22Rv1 (cell line): ENCODE measurements around the gene AR.

Experiments
- H3K27ac ChIP-seq: fragments of 450-650 bp; 2 replicates; pipeline ENCODE4 v1.5.1; 2017
- ZFX ChIP-seq: fragments of 450-650 bp; IDR thresholded peaks from 2 replicates; pipeline ENCODE4 v1.6.1; 2017; ENCODE audit warnings: antibody characterized with exemption, borderline replicate concordance
- TF ChIP-seq, protein P1 (sequence below): fragments of 450-650 bp; IDR thresholded peaks from 2 replicates; pipeline ENCODE4 v1.5.1; 2017; ENCODE audit warnings: mild to moderate bottlenecking

Gene AR

DNA sequence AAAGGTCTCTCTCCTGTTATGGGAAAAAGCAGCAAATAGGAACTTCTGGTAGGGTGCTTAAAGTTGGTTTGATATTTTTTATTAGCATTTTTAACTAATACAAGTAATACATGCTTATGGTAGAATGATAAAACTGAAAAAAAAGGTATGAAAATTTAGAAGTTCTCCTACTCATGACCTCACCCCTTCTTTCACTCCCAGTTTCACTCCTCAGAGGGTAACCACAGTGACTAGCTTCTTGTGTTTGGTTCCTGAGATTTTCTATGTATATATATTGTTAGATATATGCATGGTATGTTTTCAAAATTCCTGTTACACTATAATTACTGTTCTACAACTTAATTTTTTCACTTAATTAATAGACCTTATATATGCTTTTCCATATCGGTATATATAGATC lies 66.5 kb downstream of the AR start:
- H3K27ac ChIP-seq: peak overlapping the region; percentile 53
- TF ChIP-seq, protein P1, sequence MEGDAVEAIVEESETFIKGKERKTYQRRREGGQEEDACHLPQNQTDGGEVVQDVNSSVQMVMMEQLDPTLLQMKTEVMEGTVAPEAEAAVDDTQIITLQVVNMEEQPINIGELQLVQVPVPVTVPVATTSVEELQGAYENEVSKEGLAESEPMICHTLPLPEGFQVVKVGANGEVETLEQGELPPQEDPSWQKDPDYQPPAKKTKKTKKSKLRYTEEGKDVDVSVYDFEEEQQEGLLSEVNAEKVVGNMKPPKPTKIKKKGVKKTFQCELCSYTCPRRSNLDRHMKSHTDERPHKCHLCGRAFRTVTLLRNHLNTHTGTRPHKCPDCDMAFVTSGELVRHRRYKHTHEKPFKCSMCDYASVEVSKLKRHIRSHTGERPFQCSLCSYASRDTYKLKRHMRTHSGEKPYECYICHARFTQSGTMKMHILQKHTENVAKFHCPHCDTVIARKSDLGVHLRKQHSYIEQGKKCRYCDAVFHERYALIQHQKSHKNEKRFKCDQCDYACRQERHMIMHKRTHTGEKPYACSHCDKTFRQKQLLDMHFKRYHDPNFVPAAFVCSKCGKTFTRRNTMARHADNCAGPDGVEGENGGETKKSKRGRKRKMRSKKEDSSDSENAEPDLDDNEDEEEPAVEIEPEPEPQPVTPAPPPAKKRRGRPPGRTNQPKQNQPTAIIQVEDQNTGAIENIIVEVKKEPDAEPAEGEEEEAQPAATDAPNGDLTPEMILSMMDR: no peak
- no peak for TF ChIP-seq ZFX

DNA sequence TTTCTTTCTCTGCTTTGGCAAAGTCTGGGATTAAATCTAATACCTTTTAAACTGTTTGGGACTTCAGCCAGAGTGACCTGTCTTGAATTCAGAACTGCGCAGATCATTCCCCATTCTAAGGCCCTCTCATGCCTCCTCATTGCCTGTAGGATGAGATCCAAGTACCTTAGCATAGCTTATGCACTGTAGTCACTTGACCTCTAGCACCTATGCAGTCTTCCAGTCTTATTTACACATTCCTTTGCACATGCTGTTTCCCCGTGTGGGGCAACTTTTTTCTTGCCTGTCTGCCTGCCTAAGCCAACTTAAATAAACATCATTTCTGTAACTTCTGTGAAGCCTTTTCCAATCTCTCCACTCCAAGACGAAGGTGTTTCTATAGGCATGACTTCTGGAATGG lies 68.4 kb downstream of the AR start:
- H3K27ac ChIP-seq: peak overlapping the region; percentile 53
- TF ChIP-seq, protein P1: no peak
- TF ChIP-seq ZFX: no peak

DNA sequence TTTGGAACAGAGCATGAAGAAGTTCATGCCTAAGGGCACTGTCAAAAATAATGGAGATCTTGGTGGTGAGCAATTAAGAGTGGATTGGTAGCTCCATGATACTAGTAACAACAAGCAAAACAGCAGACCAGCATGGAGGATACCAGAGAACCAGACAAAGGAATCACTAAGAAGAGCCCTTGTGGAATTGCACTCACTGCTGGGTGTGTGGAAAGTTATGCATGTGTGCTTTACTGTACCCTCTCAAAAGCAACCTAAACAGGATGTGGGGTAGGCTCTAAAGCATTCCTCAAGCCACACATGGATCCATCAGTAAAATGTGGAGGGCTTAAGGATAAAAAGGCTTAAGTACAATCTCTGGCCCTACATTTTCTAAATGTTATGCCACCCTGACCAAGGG lies 69.5 kb downstream of the AR start:
- no peak for TF ChIP-seq ZFX
- TF ChIP-seq, protein P1: no peak
- H3K27ac ChIP-seq: peak overlapping the region; percentile 53

DNA sequence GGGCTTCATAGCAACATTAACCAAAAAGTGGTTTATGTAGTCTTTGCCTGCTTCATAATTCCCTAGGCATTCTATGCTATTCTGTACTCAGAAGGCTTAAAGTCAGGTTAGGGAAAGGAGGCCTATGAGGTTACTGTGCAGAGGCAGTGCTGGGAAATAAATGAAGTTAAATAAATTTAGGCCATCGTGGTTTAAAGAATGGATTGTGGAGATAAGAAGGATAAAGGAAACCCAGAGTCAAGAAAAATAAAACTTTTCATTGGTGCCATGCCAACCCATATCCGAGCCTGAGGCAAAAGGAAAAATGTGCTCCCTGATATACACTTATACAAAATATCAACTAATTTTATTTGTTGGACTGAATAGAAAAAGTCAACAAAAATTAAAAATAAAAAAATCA lies 70.2 kb downstream of the AR start:
- H3K27ac ChIP-seq: peak overlapping the region; percentile 53
- TF ChIP-seq, protein P1: no peak
- TF ChIP-seq ZFX: no peak

DNA sequence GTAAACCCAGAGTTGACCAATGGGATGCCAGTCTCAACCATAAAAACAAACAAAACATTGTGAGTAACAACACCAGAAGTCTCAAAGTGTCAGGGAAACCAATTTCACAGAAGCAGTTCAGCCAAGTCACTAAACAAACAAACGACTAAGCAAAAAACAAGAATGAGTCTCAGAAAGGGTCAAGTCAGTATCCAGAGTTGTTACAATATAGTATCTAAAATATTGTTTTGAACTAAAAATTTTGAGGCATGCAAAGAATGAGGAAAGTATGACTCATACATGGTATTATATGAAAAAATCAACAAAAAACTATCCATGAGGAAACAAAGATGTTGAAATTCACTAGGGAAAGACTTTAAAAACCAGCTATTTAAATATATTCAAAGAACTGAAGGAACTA lies 70.6 kb downstream of the AR start:
- peak overlapping the region; percentile 53 for H3K27ac ChIP-seq
- TF ChIP-seq, protein P1: no peak
- no peak for TF ChIP-seq ZFX

DNA sequence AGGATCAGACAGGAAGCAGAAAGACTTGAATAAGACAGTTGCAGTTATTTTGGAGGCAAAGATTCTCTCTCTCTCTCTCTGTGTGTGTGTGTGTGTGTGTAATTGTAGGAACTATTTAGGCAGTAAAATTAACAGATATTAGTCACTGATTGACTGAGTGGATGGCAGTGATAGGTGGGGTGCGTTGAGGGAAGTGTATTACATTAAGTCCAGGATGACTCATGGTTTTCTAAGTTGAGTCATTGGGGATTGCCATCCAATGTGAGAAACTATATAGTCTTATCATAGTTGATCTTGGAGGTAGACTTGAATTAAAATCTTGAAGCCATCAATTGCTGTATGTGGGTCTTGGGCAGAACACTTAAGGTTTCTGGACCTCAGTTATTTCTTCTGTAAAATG lies 75.4 kb downstream of the AR start:
- peak overlapping the region; percentile 53 for H3K27ac ChIP-seq
- TF ChIP-seq ZFX: no peak
- TF ChIP-seq, protein P1: no peak

DNA sequence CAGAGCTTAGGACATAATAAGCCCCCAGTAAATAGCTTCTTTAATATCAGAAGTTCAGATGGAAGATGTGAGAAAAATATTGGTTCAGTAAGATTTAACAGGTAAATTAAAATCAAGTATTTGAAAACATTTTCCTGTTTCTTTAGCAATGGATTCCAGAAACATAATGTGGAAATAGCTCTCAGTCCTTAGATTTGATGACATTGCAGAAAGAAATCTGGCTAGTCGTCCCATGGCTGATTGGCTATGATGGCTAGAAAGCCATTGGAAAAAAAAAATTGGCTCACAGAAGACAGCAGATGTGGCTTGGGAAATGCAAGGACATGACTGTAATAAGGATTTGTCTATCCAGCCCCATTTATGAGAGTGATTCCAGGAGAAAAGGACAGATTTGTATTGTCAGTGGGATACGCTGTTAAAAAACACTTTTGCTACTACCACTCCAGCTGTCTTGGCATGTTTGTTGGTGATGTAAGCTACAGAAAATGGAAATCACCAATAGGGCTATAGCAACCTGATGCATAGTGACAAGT lies 78.3 kb downstream of the AR start:
- TF ChIP-seq, protein P1: no peak
- TF ChIP-seq ZFX: no peak
- H3K27ac ChIP-seq: peak overlapping the region; percentile 53
